Mucosa of rectum (tissue), 2 donors: ENCODE data around the gene MOV10.

Experiments
- H3K27ac ChIP-seq, 2 donors: one replicate each; pipeline ENCODE4 v1.7.0; 2013; ENCODE audit warnings: inconsistent platforms in 2 of 2, low read depth in 2 of 2, low read length in 2 of 2
- H3K27me3 ChIP-seq, 2 donors: one replicate each; pipeline ENCODE4 v1.7.0; 2013; ENCODE audit warnings: low read length in 2 of 2; ENCODE audit not compliant: control insufficient read depth in 2 of 2, insufficient read depth in 2 of 2
- H3K36me3 ChIP-seq, 2 donors: one replicate each; pipeline ENCODE4 v1.7.0; 2013; ENCODE audit warnings: low read length in 2 of 2; ENCODE audit not compliant: control insufficient read depth in 2 of 2, insufficient read depth in 2 of 2
- H3K4me1 ChIP-seq, 2 donors: one replicate each; pipeline ENCODE4 v1.7.0; 2013; ENCODE audit warnings: low read length in 2 of 2, mild to moderate bottlenecking in 1 of 2; ENCODE audit not compliant: control insufficient read depth in 2 of 2, insufficient read depth in 2 of 2
- H3K4me3 ChIP-seq, 2 donors: one replicate each; pipeline ENCODE4 v1.7.0; 2013; ENCODE audit warnings: low read length in 2 of 2
- H3K9ac ChIP-seq, 2 donors: one replicate each; pipeline ENCODE4 v1.7.0; 2013; ENCODE audit warnings: low read length in 2 of 2, low read depth in 1 of 2, mild to moderate bottlenecking in 1 of 2
- H3K9me3 ChIP-seq, 2 donors: one replicate each; pipeline ENCODE4 v1.7.0; 2013; ENCODE audit warnings: low read length in 2 of 2; ENCODE audit not compliant: control insufficient read depth in 2 of 2
- donor health status: healthy.
- donor health status: Normal muscosa, but diverticular disease.

Gene MOV10

GRCh38 chr1:112711041-112711440 lies 36.6 kb downstream of the MOV10 start:
- Histone ChIP-seq H3K4me1 (peaks cover 19 to 26% of the 10 kb centered on the region in 2 donors), H3K4me3 (no peak overlapping the region), H3K9me3 (no peaks in the 10 kb centered on the region), H3K9ac (no peak overlapping the region), H3K27ac (no peak overlapping the region), H3K36me3 (no peaks in the 10 kb centered on the region), H3K27me3 (peaks cover 0 to 2% of the 10 kb centered on the region in 2 donors)

GRCh38 chr1:112711670-112712069 lies 37.2 kb downstream of the MOV10 start:
- Histone ChIP-seq H3K4me3 (no peak overlapping the region), H3K27ac (no peak overlapping the region), H3K9me3 (no peaks in the 10 kb centered on the region), H3K36me3 (no peaks in the 10 kb centered on the region), H3K27me3 (peaks cover 0 to 2% of the 10 kb centered on the region in 2 donors), H3K4me1 (peaks cover 20 to 26% of the 10 kb centered on the region in 2 donors), H3K9ac (no peak overlapping the region)

- H3K27ac ChIP-seq: no peak overlapping the region
- no peak overlapping the region for H3K9ac ChIP-seq
- H3K4me3 ChIP-seq: no peak overlapping the region
- no peaks in the 10 kb centered on the region for H3K36me3 ChIP-seq
- peaks cover 0 to 2% of the 10 kb centered on the region in 2 donors for H3K27me3 ChIP-seq
- no peaks in the 10 kb centered on the region for H3K9me3 ChIP-seq
- peaks cover 20 to 26% of the 10 kb centered on the region in 2 donors for H3K4me1 ChIP-seq
Measured at GRCh38 chr1:112712191-112712590, 37.7 kb downstream of the MOV10 start.

- no peak overlapping the region for H3K4me3 ChIP-seq
- peaks cover 0 to 2% of the 10 kb centered on the region in 2 donors for H3K27me3 ChIP-seq
- H3K27ac ChIP-seq: no peak overlapping the region
- no peak overlapping the region for H3K9ac ChIP-seq
- H3K4me1 ChIP-seq: peaks cover 20 to 22% of the 10 kb centered on the region in 2 donors
- no peaks in the 10 kb centered on the region for H3K9me3 ChIP-seq
- no peaks in the 10 kb centered on the region for H3K36me3 ChIP-seq
Measured at GRCh38 chr1:112712701-112713128, 38.3 kb downstream of the MOV10 start.

GRCh38 chr1:112713466-112714312 lies 39.2 kb downstream of the MOV10 start:
- Histone ChIP-seq H3K9me3 (no peaks in the 10 kb centered on the region), H3K4me1 (peaks cover 21 to 22% of the 10 kb centered on the region in 2 donors), H3K27ac (no peak overlapping the region), H3K4me3 (peak overlapping the region; percentile 63 to 66), H3K36me3 (no peaks in the 10 kb centered on the region), H3K27me3 (peaks cover 0 to 2% of the 10 kb centered on the region in 2 donors), H3K9ac (peak overlapping the region; percentile 44 to 48)

GRCh38 chr1:112714313-112715263 lies 40.1 kb downstream of the MOV10 start:
- peak overlapping the region; percentile 44 to 48 for H3K9ac ChIP-seq
- peak overlapping the region; percentile 63 to 66 for H3K4me3 ChIP-seq
- H3K9me3 ChIP-seq: no peaks in the 10 kb centered on the region
- peaks cover 3 to 5% of the 10 kb centered on the region in 2 donors for H3K27me3 ChIP-seq
- H3K27ac ChIP-seq: no peak overlapping the region
- no peaks in the 10 kb centered on the region for H3K36me3 ChIP-seq
- H3K4me1 ChIP-seq: peaks cover 21 to 25% of the 10 kb centered on the region in 2 donors

GRCh38 chr1:112715264-112716053 lies 41.0 kb downstream of the MOV10 start, which contains the start of gene PPM1J:
Gene PPM1J, minus strand, starts transcription at chr1:112715332. Its CDS starts 31 bp downstream, at chr1:112715301.
- Histone ChIP-seq H3K27ac (peak within 1 kb of the TSS; percentile 30 to 53), H3K27me3 (peaks cover 3 to 5% of the 10 kb centered on the region in 2 donors), H3K36me3 (no peaks in the 10 kb centered on the region), H3K9me3 (no peaks in the 10 kb centered on the region), H3K9ac (peak within 1 kb of the TSS; percentile 50 to 75), H3K4me1 (peaks cover 21 to 25% of the 10 kb centered on the region in 2 donors), H3K4me3 (peak within 1 kb of the TSS; percentile 73 to 80)

GRCh38 chr1:112716133-112716720 lies 41.8 kb downstream of the MOV10 start:
- Histone ChIP-seq H3K9me3 (no peaks in the 10 kb centered on the region), H3K4me3 (peak overlapping the region; percentile 73 to 80), H3K4me1 (peaks cover 21 to 25% of the 10 kb centered on the region in 2 donors), H3K36me3 (no peaks in the 10 kb centered on the region), H3K27ac (peak overlapping the region in 1 of 2 donors; percentile 30), H3K27me3 (peaks cover 3 to 4% of the 10 kb centered on the region in 2 donors), H3K9ac (peak overlapping the region; percentile 50 to 75)

- Histone ChIP-seq H3K9ac (no peak overlapping the region), H3K4me1 (peaks cover 21 to 25% of the 10 kb centered on the region in 2 donors), H3K27me3 (peaks cover 3% of the 10 kb centered on the region in 2 donors)
Measured at GRCh38 chr1:112717263-112717873, 42.9 kb downstream of the MOV10 start.

More at GRCh38 chr1:112717263-112717873, 42.9 kb downstream of the MOV10 start:
- H3K27ac ChIP-seq: no peak overlapping the region
- no peak overlapping the region for H3K4me3 ChIP-seq
- no peaks in the 10 kb centered on the region for H3K36me3 ChIP-seq
- H3K9me3 ChIP-seq: no peaks in the 10 kb centered on the region
